ENCODE results near the gene EXD3. TPM values are rescaled to one million over a fixed set of nuclear protein-coding genes. Genes with fewer than 3 reads are reported as not detected.

EXD3 gene
- total RNA-seq, 2 donors from 2014 or later = 5.9 to 6.0 TPM

- no peak for DNase-seq (ENCODE audit: low spot score)
- Histone ChIP-seq H3K4me3 (no peak overlapping the region), H3K4me1 (peaks cover 0 to 60% of the 10 kb centered on the region in 2 donors), H3K36me3 (no peaks in the 10 kb centered on the region), H3K27me3 (no peaks in the 10 kb centered on the region), H3K9me3 (no peaks in the 10 kb centered on the region), H3K27ac (peak overlapping the region; percentile 31 to 69)
- peak in 1 of 2 donors; percentile 62 for TF ChIP-seq CTCF (IDR thresholded peaks at IDR 0.05)
Measured at GRCh38 chr9:137319011-137319738, 103.8 kb downstream of the EXD3 start.

GRCh38 chr9:137318602-137319001 lies 104.4 kb downstream of the EXD3 start:
- H3K4me1 ChIP-seq = peaks cover 0 to 65% of the 10 kb centered on the region in 2 donors
- H3K27me3 ChIP-seq = no peaks in the 10 kb centered on the region
- no peak for TF ChIP-seq CTCF (IDR thresholded peaks at IDR 0.05)
- no peaks in the 10 kb centered on the region for H3K36me3 ChIP-seq
- no peaks in the 10 kb centered on the region for H3K9me3 ChIP-seq
- H3K4me3 ChIP-seq = no peak overlapping the region
- H3K27ac ChIP-seq = peak overlapping the region; percentile 31 to 69
- no peak for DNase-seq (ENCODE audit: low spot score)

- Histone ChIP-seq H3K4me3 (no peak overlapping the region), H3K27ac (peak overlapping the region; percentile 31 to 66), H3K4me1 (peaks cover 0 to 65% of the 10 kb centered on the region in 2 donors), H3K36me3 (no peaks in the 10 kb centered on the region), H3K9me3 (no peaks in the 10 kb centered on the region), H3K27me3 (no peaks in the 10 kb centered on the region)
- TF ChIP-seq CTCF (IDR thresholded peaks at IDR 0.05) = no peak
- no peak for DNase-seq (ENCODE audit: low spot score)
Measured at GRCh38 chr9:137317718-137318511, 105.0 kb downstream of the EXD3 start.

- Histone ChIP-seq H3K4me1 (peaks cover 0 to 65% of the 10 kb centered on the region in 2 donors), H3K4me3 (no peak overlapping the region), H3K9me3 (no peaks in the 10 kb centered on the region), H3K36me3 (no peaks in the 10 kb centered on the region), H3K27me3 (no peaks in the 10 kb centered on the region), H3K27ac (peak overlapping the region in 1 of 2 donors; percentile 66)
- no peak for DNase-seq (ENCODE audit: low spot score)
- TF ChIP-seq CTCF (IDR thresholded peaks at IDR 0.05) = no peak
Measured at GRCh38 chr9:137317021-137317717, 105.8 kb downstream of the EXD3 start.

GRCh38 chr9:137316012-137316981 lies 106.7 kb downstream of the EXD3 start:
- Histone ChIP-seq H3K4me3 (peak overlapping the region in 1 of 2 donors; percentile 40), H3K27ac (peak overlapping the region; percentile 24 to 66), H3K9me3 (no peaks in the 10 kb centered on the region), H3K4me1 (peaks cover 0 to 65% of the 10 kb centered on the region in 2 donors), H3K27me3 (no peaks in the 10 kb centered on the region), H3K36me3 (no peaks in the 10 kb centered on the region)
- TF ChIP-seq CTCF (IDR thresholded peaks at IDR 0.05) = no peak
- DNase-seq (ENCODE audit: low spot score) = no peak

Data from right atrium auricular region (tissue), 2 donors.